H1 (cell line): ENCODE data around the gene SEMA3A.

Source experiments
- BRCA1 ChIP-seq: IDR thresholded peaks from 2 replicates; pipeline ENCODE4 v1.6.1; 2012; ENCODE audit warnings: low read depth, low read length, improper control_type of control experiment
- EZH2 ChIP-seq: fragments of 200-600 bp; sonication (generic); IDR thresholded peaks from 2 replicates; pipeline ENCODE4 v1.7.1; 2012; ENCODE audit warnings: low read depth, mild to moderate bottlenecking, moderate library complexity, low read length, inconsistent platforms; ENCODE audit not compliant: severe bottlenecking
- POLR2A ChIP-seq, 2 experiments: IDR thresholded peaks; 1 replicate in 1 of 2; 2 replicates in 1 of 2; pipeline ENCODE4 v1.6.1; 2011; ENCODE audit warnings: low read depth in 2 of 2, low read length in 2 of 2, mild to moderate bottlenecking in 2 of 2; ENCODE audit errors: control extremely low read depth in 1 of 2
- SIN3A ChIP-seq, 2 experiments: IDR thresholded peaks in 1 of 2; conservative IDR thresholded peaks in 1 of 2; 2 replicates each; pipeline ENCODE4 v1.6.1; 2011 to 2012; ENCODE audit warnings: low read length in 2 of 2, improper control_type of control experiment in 1 of 2, low read depth in 1 of 2, mild to moderate bottlenecking in 1 of 2
- TF ChIP-seq, protein P1 (sequence below), 3 experiments: IDR thresholded peaks; 1 replicate in 2 of 3; 2 replicates in 1 of 3; pipeline versions ENCODE4 v1.5.1 to v1.6.1; 2011; ENCODE audit warnings: low read length in 3 of 3, mild to moderate bottlenecking in 3 of 3, inconsistent platforms in 2 of 3, low read depth in 1 of 3, moderate library complexity in 1 of 3; ENCODE audit not compliant: insufficient read depth in 1 of 3; ENCODE audit errors: control extremely low read depth in 1 of 3
- TF ChIP-seq, protein P2 (sequence below): IDR thresholded peaks from 2 replicates; pipeline ENCODE4 v1.6.1; 2012; ENCODE audit warnings: inconsistent platforms

DNA sequence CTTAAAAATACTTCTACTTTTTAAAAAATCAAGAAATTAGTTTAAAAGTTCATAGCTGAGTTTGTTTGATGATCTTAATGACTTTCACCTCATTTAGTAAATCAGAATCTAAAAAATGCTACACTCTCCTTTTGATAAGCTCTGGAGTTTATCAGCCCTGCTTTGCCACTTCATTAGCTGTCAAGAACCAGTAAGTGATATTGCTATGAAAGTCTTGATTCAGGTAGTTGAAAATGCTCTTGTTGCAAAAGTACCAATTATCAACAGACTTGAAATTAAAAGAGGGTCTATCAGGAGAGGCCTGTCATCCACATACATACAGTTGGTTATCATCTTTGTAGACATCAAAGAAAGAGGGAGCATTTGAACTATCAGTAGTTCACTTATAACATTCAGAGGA is 41.6 kb downstream of the SEMA3A start:
- TF ChIP-seq SIN3A (conservative IDR thresholded peaks at IDR 0.05 in 1 of 2, IDR thresholded peaks at IDR 0.05 in 1 of 2; ENCODE audit: low read depth in 1 of 2, low read length in 2 of 2): no peak
- no peak for TF ChIP-seq EZH2
- TF ChIP-seq, protein P1, sequence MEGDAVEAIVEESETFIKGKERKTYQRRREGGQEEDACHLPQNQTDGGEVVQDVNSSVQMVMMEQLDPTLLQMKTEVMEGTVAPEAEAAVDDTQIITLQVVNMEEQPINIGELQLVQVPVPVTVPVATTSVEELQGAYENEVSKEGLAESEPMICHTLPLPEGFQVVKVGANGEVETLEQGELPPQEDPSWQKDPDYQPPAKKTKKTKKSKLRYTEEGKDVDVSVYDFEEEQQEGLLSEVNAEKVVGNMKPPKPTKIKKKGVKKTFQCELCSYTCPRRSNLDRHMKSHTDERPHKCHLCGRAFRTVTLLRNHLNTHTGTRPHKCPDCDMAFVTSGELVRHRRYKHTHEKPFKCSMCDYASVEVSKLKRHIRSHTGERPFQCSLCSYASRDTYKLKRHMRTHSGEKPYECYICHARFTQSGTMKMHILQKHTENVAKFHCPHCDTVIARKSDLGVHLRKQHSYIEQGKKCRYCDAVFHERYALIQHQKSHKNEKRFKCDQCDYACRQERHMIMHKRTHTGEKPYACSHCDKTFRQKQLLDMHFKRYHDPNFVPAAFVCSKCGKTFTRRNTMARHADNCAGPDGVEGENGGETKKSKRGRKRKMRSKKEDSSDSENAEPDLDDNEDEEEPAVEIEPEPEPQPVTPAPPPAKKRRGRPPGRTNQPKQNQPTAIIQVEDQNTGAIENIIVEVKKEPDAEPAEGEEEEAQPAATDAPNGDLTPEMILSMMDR (IDR thresholded peaks at IDR 0.05; ENCODE audit: control extremely low read depth in 1 of 3, insufficient read depth in 1 of 3, low read depth in 1 of 3, low read length in 3 of 3): no peak
- no peak for TF ChIP-seq POLR2A (IDR thresholded peaks at IDR 0.05; ENCODE audit: control extremely low read depth in 1 of 2, low read depth in 2 of 2, low read length in 2 of 2)
- TF ChIP-seq, protein P2, sequence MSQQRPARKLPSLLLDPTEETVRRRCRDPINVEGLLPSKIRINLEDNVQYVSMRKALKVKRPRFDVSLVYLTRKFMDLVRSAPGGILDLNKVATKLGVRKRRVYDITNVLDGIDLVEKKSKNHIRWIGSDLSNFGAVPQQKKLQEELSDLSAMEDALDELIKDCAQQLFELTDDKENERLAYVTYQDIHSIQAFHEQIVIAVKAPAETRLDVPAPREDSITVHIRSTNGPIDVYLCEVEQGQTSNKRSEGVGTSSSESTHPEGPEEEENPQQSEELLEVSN: no peak
- no peak for TF ChIP-seq BRCA1
